ENCODE data around the gene FBXO44. TPM values are rescaled to one million over a fixed set of nuclear protein-coding genes. Genes with fewer than 3 reads are reported as not detected.
A peak's percentile ranks its signal among the peaks of the same experiment; 100 is the strongest.

FBXO44 gene
- total RNA-seq, 6 experiments from 2014 or later: 15.1 to 24.1 (median 18.9) TPM

- TF ChIP-seq CTCF (IDR thresholded peaks at IDR 0.05): peak; percentile 20; the same call in 1 of the 2 replicates
- Mint-ChIP-seq H3K27ac (no peak overlapping the region), H3K4me3 (no peak overlapping the region), H3K9me3 (no peaks in the 10 kb centered on the region), H3K27me3 (ENCODE audit: insufficient read depth) (peaks cover 2% of the 10 kb centered on the region), H3K36me3 (ENCODE audit: low read depth) (peaks cover 5% of the 10 kb centered on the region; the same call in 1 of the 2 replicates), H3K4me1 (ENCODE audit: low read depth) (peaks cover 11% of the 10 kb centered on the region)
- DNase-seq: no peak
Observed at GRCh38 chr1:11676386-11677103, 21.9 kb downstream of the FBXO44 start.

DNA sequence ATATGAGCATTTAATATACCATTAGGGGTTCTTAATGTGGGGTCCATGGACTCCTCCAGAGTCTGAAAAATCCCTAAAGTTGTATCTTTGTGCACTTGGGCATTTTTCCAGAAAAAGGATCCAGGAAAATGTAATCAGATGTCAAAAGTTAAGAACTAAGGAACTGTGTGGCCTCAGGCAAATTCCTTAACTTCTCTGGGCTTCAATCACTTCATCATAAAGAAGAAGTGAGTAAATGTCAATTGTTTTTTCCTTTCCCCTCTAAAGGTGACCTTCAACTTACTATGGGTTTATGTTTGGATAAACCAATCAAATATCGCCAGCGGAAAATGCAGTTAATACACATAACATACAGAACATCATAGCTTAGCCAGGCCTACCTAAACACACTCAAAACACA is 23.8 kb downstream of the FBXO44 start:
- TF ChIP-seq CTCF (IDR thresholded peaks at IDR 0.05): no peak
- Mint-ChIP-seq H3K4me1 (ENCODE audit: low read depth) (peaks cover 18% of the 10 kb centered on the region), H3K9me3 (no peaks in the 10 kb centered on the region), H3K27me3 (ENCODE audit: insufficient read depth) (peaks cover 1% of the 10 kb centered on the region; the same call in 1 of the 2 replicates), H3K4me3 (no peak overlapping the region), H3K27ac (no peak overlapping the region), H3K36me3 (ENCODE audit: low read depth) (peaks cover 3% of the 10 kb centered on the region; the same call in 1 of the 2 replicates)
- no peak for DNase-seq

GRCh38 chr1:11680270-11681070 is 25.8 kb downstream of the FBXO44 start:
- Mint-ChIP-seq H3K9me3 (no peaks in the 10 kb centered on the region), H3K27me3 (ENCODE audit: insufficient read depth) (peaks cover 18% of the 10 kb centered on the region), H3K36me3 (ENCODE audit: low read depth) (no peaks in the 10 kb centered on the region), H3K4me3 (peak overlapping the region; percentile 92), H3K27ac (peak overlapping the region; percentile 74), H3K4me1 (ENCODE audit: low read depth) (peaks cover 18% of the 10 kb centered on the region)
- no peak for TF ChIP-seq CTCF (IDR thresholded peaks at IDR 0.05)
- peak; percentile 3 for DNase-seq

- no peaks in the 10 kb centered on the region for H3K9me3 Mint-ChIP-seq
- DNase-seq: peak; percentile 75
- peaks cover 23% of the 10 kb centered on the region for H3K27me3 Mint-ChIP-seq (ENCODE audit: insufficient read depth)
- H3K4me1 Mint-ChIP-seq (ENCODE audit: low read depth): peaks cover 18% of the 10 kb centered on the region
- H3K36me3 Mint-ChIP-seq (ENCODE audit: low read depth): no peaks in the 10 kb centered on the region
- peak within 1 kb of the TSS; percentile 92 for H3K4me3 Mint-ChIP-seq
- no peak for TF ChIP-seq CTCF (IDR thresholded peaks at IDR 0.05)
- peak within 1 kb of the TSS; percentile 88 for H3K27ac Mint-ChIP-seq
Observed at GRCh38 chr1:11681071-11681771, 26.5 kb downstream of the FBXO44 start, which contains the start of gene MAD2L2. MAD2L2 (minus strand) TSS chr1:11681148; CDS start chr1:11680601, 547 bp downstream.

GRCh38 chr1:11682287-11682771 is 27.7 kb downstream of the FBXO44 start:
- no peaks in the 10 kb centered on the region for H3K36me3 Mint-ChIP-seq (ENCODE audit: low read depth)
- peak overlapping the region; percentile 90; the same call in 1 of the 2 replicates for H3K4me3 Mint-ChIP-seq
- DNase-seq: no peak
- TF ChIP-seq CTCF (IDR thresholded peaks at IDR 0.05): no peak
- H3K4me1 Mint-ChIP-seq (ENCODE audit: low read depth): peaks cover 18% of the 10 kb centered on the region
- H3K27ac Mint-ChIP-seq: 0 out of 2 replicates have a peak overlapping the region, but pooled peaks have one; percentile 25
- no peaks in the 10 kb centered on the region for H3K9me3 Mint-ChIP-seq
- peaks cover 23% of the 10 kb centered on the region for H3K27me3 Mint-ChIP-seq (ENCODE audit: insufficient read depth)

Measured in HFFc6 (cell line).